ENCODE measurements around the gene RMND1.

GRCh38 chr6:151448623-151449022, 3.3 kb downstream of the RMND1 start:
- no peak for TF ChIP-seq POLR2A (IDR thresholded peaks at IDR 0.05)
- TF ChIP-seq CTCF (IDR thresholded peaks at IDR 0.05 in 8 of 11, conservative IDR thresholded peaks at IDR 0.05 in 3 of 11): no peak
